ENCODE measurements around the gene TMEM132D. TPM values are rescaled to one million over a fixed set of nuclear protein-coding genes. Genes with fewer than 3 reads are reported as not detected.

TMEM132D gene
- total RNA-seq, 2 donors from 2014 or later = not detected

DNA sequence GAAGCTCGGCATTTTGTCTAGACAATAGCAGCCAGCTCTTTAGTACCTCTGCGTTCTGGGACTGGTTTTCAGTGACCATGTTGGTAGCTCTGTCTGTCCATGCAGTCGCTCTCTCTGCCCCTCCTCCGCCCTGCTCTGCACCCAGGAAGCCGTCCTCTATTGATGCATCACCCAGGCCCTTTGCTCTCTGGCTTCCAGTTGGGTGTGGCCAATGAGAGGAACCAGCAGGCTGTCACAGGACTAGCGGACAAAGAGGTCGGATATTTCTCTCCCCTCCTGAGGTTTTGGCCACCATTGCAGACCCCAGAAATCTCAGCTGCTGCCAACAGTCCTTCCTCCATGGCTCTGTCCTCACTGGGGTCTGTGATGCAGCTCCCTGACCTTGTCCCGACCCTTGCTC is 180.6 kb downstream of the TMEM132D start:
- H3K27me3 Mint-ChIP-seq (ENCODE audit: low read depth) = no peaks in the 10 kb centered on the region
- H3K4me1 Mint-ChIP-seq (ENCODE audit: low read depth) = no peaks in the 10 kb centered on the region
- peaks cover 14% of the 10 kb centered on the region in 2 donors for H3K9me3 Mint-ChIP-seq
- DNase-seq = no peak
- H3K36me3 Mint-ChIP-seq (ENCODE audit: insufficient read depth in 2 of 2) = peaks cover 0 to 5% of the 10 kb centered on the region in 2 donors
- H3K4me3 Mint-ChIP-seq = no peak overlapping the region
- H3K27ac Mint-ChIP-seq = no peak overlapping the region
- ATAC-seq (replicated peaks in 1 of 2) = no peak

DNA sequence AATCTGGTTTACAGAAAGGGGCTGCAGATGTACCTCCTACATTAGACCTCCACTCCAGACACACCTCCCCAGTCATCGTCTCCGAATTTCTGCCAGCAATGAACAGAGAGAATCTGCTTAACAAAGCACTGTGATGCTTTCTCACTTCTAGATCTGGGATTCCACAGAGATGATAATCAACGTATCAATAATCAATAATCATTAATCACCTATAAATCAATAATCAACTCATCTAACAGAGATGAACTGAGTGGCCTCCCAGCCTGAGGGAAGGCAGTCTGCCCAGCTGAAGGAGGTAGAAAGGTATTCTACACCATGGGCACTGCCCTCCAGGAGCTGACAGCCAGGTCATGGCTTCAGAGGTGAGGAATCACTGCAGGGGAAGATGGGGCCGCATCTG is 183.2 kb downstream of the TMEM132D start:
- H3K9me3 Mint-ChIP-seq = peaks cover 9 to 11% of the 10 kb centered on the region in 2 donors

DNA sequence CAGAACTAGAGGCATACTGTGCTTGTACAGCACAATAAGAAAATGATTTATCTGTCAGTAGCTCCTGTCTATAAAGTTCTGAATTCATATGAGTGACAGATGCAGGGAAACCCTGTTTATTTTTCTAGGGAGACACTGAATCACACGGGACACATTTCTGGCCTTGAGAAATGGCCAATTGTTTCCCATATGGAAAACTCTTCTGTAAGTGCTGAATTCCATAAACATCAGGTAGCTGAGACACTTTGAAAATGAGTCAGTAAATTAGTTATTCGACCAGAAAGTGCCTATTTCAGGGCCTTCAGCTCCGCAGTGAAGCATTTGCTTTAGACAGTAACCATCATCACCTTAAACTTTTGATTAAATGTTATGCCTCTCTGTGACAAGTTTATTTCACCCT is 184.4 kb downstream of the TMEM132D start:
- Mint-ChIP-seq H3K27me3 (ENCODE audit: low read depth) (no peaks in the 10 kb centered on the region), H3K36me3 (ENCODE audit: insufficient read depth in 2 of 2) (peaks cover 0 to 5% of the 10 kb centered on the region in 2 donors), H3K4me1 (ENCODE audit: low read depth) (no peaks in the 10 kb centered on the region), H3K4me3 (no peak overlapping the region), H3K27ac (no peak overlapping the region), H3K9me3 (peaks cover 9% of the 10 kb centered on the region in 2 donors)
- ATAC-seq (replicated peaks in 1 of 2) (no peak), DNase-seq (no peak)

More for the DNA sequence above, 183.2 kb downstream of the TMEM132D start:
- Mint-ChIP-seq H3K36me3 (ENCODE audit: insufficient read depth in 2 of 2) (peaks cover 0 to 5% of the 10 kb centered on the region in 2 donors), H3K27ac (no peak overlapping the region), H3K4me3 (no peak overlapping the region), H3K27me3 (ENCODE audit: low read depth) (no peaks in the 10 kb centered on the region), H3K4me1 (ENCODE audit: low read depth) (no peaks in the 10 kb centered on the region)
- ATAC-seq (replicated peaks in 1 of 2) (no peak), DNase-seq (no peak)

DNA sequence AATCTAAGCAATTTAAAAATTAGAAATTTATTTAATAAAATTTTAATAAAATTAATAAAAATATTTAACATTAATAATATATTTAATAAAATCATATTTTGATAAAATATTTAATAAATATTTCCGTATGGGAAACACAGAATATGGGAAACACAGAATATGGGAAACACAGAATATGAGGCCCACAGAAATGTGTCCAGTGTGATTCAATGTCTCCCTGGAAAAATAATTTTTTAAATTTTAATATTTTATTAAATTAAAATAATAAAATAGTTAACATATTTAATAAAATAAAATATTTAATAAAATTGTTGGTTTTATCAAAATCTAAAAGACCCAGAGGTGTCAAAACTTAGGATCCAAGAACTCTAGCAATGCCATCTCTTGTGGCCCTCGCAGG is 186.4 kb downstream of the TMEM132D start:
- H3K27ac Mint-ChIP-seq = no peak overlapping the region
- ATAC-seq (replicated peaks in 1 of 2) (no peak), DNase-seq (no peak)
- H3K4me3 Mint-ChIP-seq = no peak overlapping the region
- H3K4me1 Mint-ChIP-seq (ENCODE audit: low read depth) = no peaks in the 10 kb centered on the region
- no peaks in the 10 kb centered on the region for H3K27me3 Mint-ChIP-seq (ENCODE audit: low read depth)
- peaks cover 4 to 6% of the 10 kb centered on the region in 2 donors for H3K9me3 Mint-ChIP-seq
- no peaks in the 10 kb centered on the region for H3K36me3 Mint-ChIP-seq (ENCODE audit: insufficient read depth in 2 of 2)

DNA sequence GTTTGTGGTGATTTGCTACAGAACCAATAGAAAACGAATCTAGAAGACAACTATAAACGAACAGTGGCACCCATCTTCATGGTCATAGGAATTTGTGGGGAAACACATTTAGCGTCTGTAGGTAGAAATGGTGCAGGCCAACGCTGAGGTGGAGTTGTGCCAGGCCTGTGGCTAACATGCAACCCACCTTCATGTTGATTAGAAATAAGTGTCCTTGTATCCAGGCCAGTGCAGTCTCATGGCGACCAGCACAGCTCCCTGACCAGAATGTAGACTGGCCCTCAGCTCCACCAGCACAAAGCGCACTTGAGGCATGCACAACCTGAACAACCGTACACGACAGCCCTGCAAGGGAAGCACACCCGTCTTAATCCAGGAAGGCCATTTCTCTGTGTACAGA is 187.0 kb downstream of the TMEM132D start:
- ATAC-seq (replicated peaks in 1 of 2) (no peak), DNase-seq (no peak)
- no peaks in the 10 kb centered on the region for H3K4me1 Mint-ChIP-seq (ENCODE audit: low read depth)

DNA sequence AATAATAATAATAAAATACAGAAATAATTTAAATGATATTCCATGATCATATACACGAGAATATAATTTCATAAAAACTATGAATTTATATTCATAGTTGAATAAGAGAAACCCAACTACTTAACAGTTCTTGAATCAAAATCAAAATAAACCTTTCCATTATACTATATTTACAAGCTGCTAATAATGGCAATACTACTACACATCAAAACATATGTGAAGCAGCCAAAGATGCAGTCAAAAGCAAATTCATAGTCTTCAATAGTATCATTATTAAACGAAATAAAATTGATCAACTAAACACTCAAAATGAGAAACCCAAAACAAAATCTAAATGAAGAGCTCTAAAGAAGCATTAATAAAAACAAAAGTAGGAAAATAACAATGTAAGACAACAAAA is 197.1 kb downstream of the TMEM132D start:
- H3K9me3 Mint-ChIP-seq = peaks cover 11 to 17% of the 10 kb centered on the region in 2 donors
- no peak overlapping the region for H3K27ac Mint-ChIP-seq

More for the DNA sequence above, 187.0 kb downstream of the TMEM132D start:
- no peak overlapping the region for H3K27ac Mint-ChIP-seq
- H3K4me3 Mint-ChIP-seq = no peak overlapping the region
- peaks cover 4 to 6% of the 10 kb centered on the region in 2 donors for H3K9me3 Mint-ChIP-seq
- H3K27me3 Mint-ChIP-seq (ENCODE audit: low read depth) = no peaks in the 10 kb centered on the region
- no peaks in the 10 kb centered on the region for H3K36me3 Mint-ChIP-seq (ENCODE audit: insufficient read depth in 2 of 2)

DNA sequence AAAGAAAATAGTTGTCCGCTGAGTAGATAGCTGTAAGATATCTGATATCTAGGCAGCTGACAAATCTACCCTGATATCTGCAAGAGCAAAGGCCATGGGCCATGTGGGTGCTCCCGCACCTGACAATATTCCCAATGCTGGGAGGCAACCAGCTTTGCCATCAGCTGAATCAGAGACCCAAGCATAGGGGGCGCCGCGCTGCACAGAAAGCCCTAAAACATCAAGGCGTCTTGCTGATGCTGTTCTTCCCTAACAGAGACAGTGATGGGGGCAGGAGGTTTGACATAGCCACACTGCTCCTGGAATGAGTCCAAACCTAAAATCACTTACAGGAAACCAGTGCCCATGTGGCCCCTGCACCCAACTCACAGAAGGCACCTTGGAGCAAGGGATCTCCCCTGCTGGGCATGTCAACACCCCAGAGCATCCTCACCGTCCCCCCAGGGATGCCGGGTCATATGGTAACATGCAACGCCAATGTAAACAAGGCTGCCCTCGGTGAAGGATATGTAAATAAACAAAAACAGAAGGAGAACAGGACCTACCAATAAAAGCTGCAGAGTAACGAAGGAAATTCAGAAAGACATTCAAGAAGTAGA is 199.5 kb downstream of the TMEM132D start:
- H3K9me3 Mint-ChIP-seq = peaks cover 5 to 13% of the 10 kb centered on the region in 2 donors
- H3K27me3 Mint-ChIP-seq (ENCODE audit: low read depth) = no peaks in the 10 kb centered on the region
- no peak overlapping the region for H3K27ac Mint-ChIP-seq
- no peak for DNase-seq
- H3K4me3 Mint-ChIP-seq = no peak overlapping the region
- no peak for ATAC-seq (replicated peaks in 1 of 2)
- H3K4me1 Mint-ChIP-seq (ENCODE audit: low read depth) = no peaks in the 10 kb centered on the region
- peaks cover 2 to 5% of the 10 kb centered on the region in 2 donors for H3K36me3 Mint-ChIP-seq (ENCODE audit: insufficient read depth in 2 of 2)

More for the DNA sequence above, 197.1 kb downstream of the TMEM132D start:
- Mint-ChIP-seq H3K27me3 (ENCODE audit: low read depth) (no peaks in the 10 kb centered on the region), H3K36me3 (ENCODE audit: insufficient read depth in 2 of 2) (peaks cover 3% of the 10 kb centered on the region in 2 donors), H3K4me3 (no peak overlapping the region), H3K4me1 (ENCODE audit: low read depth) (no peaks in the 10 kb centered on the region)
- ATAC-seq (replicated peaks in 1 of 2) (no peak), DNase-seq (no peak)

DNA sequence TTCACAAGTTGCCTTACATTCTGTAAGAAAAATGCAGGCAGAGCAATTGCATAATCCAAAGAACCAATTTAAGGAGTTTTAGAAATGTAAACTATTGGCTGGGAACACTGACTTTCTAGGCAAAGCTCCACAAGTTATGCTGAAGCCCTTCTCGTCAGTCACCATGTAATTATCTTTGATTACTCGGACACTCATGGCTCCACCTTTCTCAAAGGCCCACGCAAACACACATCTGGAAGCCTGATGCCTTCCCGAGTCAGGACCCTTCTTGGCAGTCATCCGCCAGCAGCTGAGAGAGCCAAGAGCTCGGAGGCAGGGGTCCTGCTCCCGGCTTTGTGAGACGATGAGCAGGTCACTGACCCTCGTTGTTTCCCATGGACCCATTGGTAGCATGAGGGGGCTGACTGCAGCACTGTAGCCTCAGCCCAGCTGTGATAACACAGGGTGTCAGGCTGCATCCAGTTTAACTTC is 202.2 kb downstream of the TMEM132D start:
- Mint-ChIP-seq H3K4me3 (no peak overlapping the region), H3K27ac (no peak overlapping the region), H3K9me3 (peaks cover 1 to 10% of the 10 kb centered on the region in 2 donors), H3K36me3 (ENCODE audit: insufficient read depth in 2 of 2) (peaks cover 0 to 5% of the 10 kb centered on the region in 2 donors), H3K27me3 (ENCODE audit: low read depth) (no peaks in the 10 kb centered on the region), H3K4me1 (ENCODE audit: low read depth) (no peaks in the 10 kb centered on the region)
- no peak for DNase-seq
- ATAC-seq (replicated peaks in 1 of 2) = no peak

DNA sequence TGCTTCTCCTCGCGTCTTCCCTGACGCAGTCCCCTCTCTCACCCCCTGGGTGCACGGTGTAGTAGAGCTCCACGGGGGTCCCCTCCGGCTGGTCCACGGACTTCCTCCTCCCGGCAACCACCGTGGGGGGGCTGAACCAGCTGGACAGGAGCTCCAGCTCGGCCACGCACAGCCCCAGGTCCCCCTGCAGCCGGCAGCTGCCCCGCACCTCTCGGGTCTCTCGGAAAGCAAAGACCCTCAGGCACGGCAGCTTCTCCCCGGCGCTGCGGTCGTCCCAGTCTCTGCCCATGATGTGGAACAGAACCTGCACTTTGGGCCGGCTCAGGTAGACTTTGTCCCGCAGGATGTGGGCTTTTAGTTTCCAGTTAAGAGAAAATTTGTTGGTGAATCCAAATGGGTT is 203.8 kb downstream of the TMEM132D start:
- Mint-ChIP-seq H3K27me3 (ENCODE audit: low read depth) (no peaks in the 10 kb centered on the region), H3K9me3 (peaks cover 0 to 8% of the 10 kb centered on the region in 2 donors), H3K36me3 (ENCODE audit: insufficient read depth in 2 of 2) (peaks cover 0 to 4% of the 10 kb centered on the region in 2 donors), H3K27ac (no peak overlapping the region), H3K4me1 (ENCODE audit: low read depth) (no peaks in the 10 kb centered on the region), H3K4me3 (no peak overlapping the region)
- DNase-seq = no peak
- ATAC-seq (replicated peaks in 1 of 2) = no peak

DNA sequence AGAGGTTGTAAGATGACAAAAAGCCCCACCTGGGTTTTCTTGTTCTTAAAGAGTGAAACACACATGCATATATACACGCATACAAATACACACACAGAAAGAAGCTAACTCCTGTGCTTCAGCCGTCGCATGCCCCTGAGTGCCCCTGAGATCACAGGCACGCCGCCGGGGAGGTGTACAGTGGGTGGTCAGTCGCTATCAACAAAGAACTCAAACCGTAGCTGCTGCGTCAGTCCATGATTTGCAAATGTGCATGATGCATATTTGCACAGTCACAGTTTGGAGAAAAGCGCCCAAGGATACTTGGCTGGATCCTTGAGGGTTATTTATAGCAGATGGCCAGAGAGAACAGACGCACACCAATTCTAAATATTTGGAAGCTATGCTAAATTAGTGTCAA is 206.9 kb downstream of the TMEM132D start:
- DNase-seq = no peak
- Mint-ChIP-seq H3K36me3 (ENCODE audit: insufficient read depth in 2 of 2) (peaks cover 0 to 4% of the 10 kb centered on the region in 2 donors), H3K27ac (no peak overlapping the region), H3K9me3 (peaks cover under 1 to 3% of the 10 kb centered on the region in 2 donors), H3K27me3 (ENCODE audit: low read depth) (no peaks in the 10 kb centered on the region), H3K4me3 (no peak overlapping the region), H3K4me1 (ENCODE audit: low read depth) (no peaks in the 10 kb centered on the region)
- ATAC-seq (replicated peaks in 1 of 2) = no peak

DNA sequence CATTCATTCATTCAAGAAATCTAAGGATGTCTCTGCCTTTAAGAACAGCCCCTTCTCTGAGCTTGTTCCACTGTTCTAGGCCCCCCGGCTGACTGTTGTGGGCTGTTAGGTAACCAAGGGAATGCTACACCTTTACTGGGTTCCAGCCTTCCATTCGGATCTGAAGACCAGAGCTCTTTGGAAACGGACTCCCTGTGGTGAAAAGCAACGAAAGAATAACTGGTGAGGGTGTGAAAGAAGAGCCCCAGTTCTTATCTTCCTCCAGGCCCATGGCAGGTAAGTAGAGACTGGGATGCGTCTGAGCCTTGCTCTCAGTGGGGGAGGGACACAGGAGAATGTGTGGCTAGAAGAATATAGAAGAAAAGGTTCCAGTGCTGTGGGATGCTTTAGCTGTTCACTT is 207.4 kb downstream of the TMEM132D start:
- no peak for DNase-seq
- Mint-ChIP-seq H3K36me3 (ENCODE audit: insufficient read depth in 2 of 2) (peaks cover 0 to 4% of the 10 kb centered on the region in 2 donors), H3K27ac (no peak overlapping the region), H3K9me3 (peaks cover 3% of the 10 kb centered on the region in 2 donors), H3K4me3 (no peak overlapping the region), H3K4me1 (ENCODE audit: low read depth) (no peaks in the 10 kb centered on the region), H3K27me3 (ENCODE audit: low read depth) (no peaks in the 10 kb centered on the region)
- ATAC-seq (replicated peaks in 1 of 2) = no peak

DNA sequence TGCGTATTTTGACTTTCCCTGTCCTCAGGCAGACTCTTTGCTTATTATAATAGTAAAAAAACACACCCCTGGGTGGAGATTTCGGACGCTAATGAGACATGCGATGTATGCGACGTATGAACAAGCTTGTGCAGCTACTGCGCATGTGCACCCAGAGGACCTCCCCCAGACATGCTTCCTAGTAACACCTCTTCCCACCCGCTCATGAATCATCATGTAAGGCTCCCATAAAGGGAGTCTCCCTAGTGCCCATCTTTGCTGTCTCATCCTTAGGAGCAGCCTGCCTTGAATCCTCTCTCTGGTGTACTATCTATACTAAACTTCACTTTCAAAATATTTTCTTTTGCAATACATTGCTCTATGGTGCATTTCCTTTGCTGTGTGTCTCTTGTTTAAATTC is 210.1 kb downstream of the TMEM132D start:
- H3K4me3 Mint-ChIP-seq = no peak overlapping the region
- no peak for DNase-seq
- H3K36me3 Mint-ChIP-seq (ENCODE audit: insufficient read depth in 2 of 2) = no peaks in the 10 kb centered on the region
- H3K27ac Mint-ChIP-seq = no peak overlapping the region
- no peak for ATAC-seq (replicated peaks in 1 of 2)
- no peaks in the 10 kb centered on the region for H3K4me1 Mint-ChIP-seq (ENCODE audit: low read depth)
- no peaks in the 10 kb centered on the region for H3K27me3 Mint-ChIP-seq (ENCODE audit: low read depth)
- peaks cover 0 to 5% of the 10 kb centered on the region in 2 donors for H3K9me3 Mint-ChIP-seq

DNA sequence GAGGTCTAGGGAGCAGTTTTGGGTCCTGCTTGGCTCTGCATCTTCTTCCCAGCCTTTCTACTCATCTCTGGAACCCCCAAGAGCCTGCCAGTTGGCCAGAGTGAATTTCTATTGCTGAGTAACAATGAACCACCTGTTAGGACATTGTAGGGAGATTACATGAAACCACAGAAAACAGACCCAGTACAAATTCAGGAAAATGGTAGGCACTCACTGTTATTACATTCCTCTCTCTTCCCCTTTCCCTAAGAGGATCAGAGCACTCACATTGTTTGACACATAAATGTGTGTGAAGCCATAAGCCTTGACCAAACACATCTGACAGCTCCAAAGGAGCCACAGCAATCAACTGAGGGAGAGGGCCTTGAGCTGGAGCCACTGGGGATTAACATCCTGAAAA is 216.1 kb downstream of the TMEM132D start:
- H3K27ac Mint-ChIP-seq = no peak overlapping the region
- H3K4me1 Mint-ChIP-seq (ENCODE audit: low read depth) = no peaks in the 10 kb centered on the region
- H3K4me3 Mint-ChIP-seq = no peak overlapping the region
- no peak for DNase-seq
- H3K36me3 Mint-ChIP-seq (ENCODE audit: insufficient read depth in 2 of 2) = no peaks in the 10 kb centered on the region
- peaks cover 7% of the 10 kb centered on the region in 2 donors for H3K9me3 Mint-ChIP-seq
- no peaks in the 10 kb centered on the region for H3K27me3 Mint-ChIP-seq (ENCODE audit: low read depth)
- no peak for ATAC-seq (replicated peaks in 1 of 2)

DNA sequence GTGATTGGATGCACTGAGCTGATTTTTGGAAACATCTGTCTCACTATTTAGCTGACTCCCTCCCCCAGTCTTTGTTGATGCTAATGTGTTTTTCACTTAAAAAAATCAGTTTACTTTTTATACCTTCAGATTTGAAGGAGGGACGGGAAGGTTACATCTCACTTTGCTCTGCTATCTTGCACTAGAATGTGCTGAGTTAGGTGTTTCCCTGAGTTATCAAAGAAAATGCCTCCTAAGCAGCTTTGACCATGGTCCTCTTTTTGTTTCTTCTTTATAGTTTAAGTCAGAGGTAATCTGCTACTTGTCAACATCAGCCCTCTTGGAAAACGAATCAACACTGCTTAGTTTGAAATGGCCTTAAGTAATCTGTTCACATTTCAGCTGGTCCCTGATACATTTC is 222.0 kb downstream of the TMEM132D start:
- H3K9me3 Mint-ChIP-seq = peaks cover 3 to 13% of the 10 kb centered on the region in 2 donors
- DNase-seq = no peak
- no peaks in the 10 kb centered on the region for H3K36me3 Mint-ChIP-seq (ENCODE audit: insufficient read depth in 2 of 2)
- H3K27ac Mint-ChIP-seq = no peak overlapping the region
- no peak overlapping the region for H3K4me3 Mint-ChIP-seq
- ATAC-seq (replicated peaks in 1 of 2) = no peak
- H3K4me1 Mint-ChIP-seq (ENCODE audit: low read depth) = no peaks in the 10 kb centered on the region
- no peaks in the 10 kb centered on the region for H3K27me3 Mint-ChIP-seq (ENCODE audit: low read depth)

All from activated T-cell treated with anti-CD3 and anti-CD28 coated beads, Interleukin-2, amount 50 U/mL, for 72 hours (primary cell).